Small intestine (tissue), 7 donors: ENCODE results near the gene GRIK2. TPM values are rescaled to one million over a fixed set of nuclear protein-coding genes. Genes with fewer than 3 reads are reported as not detected.

Experiments used
- DNase-seq, 2 donors: peaks; one replicate each; pipeline versions ENCODE4 v3.0.0 to v3.0.0-alpha.2; 2013
- FAIRE-seq: peaks from 2 replicates; lab custom pipeline; 2012; peaks lifted over from hg19 to GRCh38; lab: Jason Lieb, UNC
- H3K27ac ChIP-seq, 3 donors: one replicate each; pipeline ENCODE4 v1.5.1; 2013; ENCODE audit warnings: low read length in 2 of 3, mild to moderate bottlenecking in 2 of 3, control low read depth in 1 of 3, inconsistent platforms in 1 of 3, low read depth in 1 of 3, moderate library complexity in 1 of 3
- H3K27me3 ChIP-seq, 3 donors: one replicate each; pipeline ENCODE4 v1.6.1; 2013; ENCODE audit warnings: low read length in 3 of 3, inconsistent platforms in 1 of 3; ENCODE audit not compliant: control insufficient read depth in 3 of 3, insufficient read depth in 3 of 3
- H3K36me3 ChIP-seq, 3 donors: one replicate each; pipeline ENCODE4 v1.6.1; 2013; ENCODE audit warnings: low read length in 3 of 3, inconsistent platforms in 1 of 3, low read depth in 1 of 3, mild to moderate bottlenecking in 1 of 3, moderate library complexity in 1 of 3; ENCODE audit not compliant: control insufficient read depth in 3 of 3, insufficient read depth in 2 of 3
- H3K4me1 ChIP-seq, 3 donors: one replicate each; pipeline ENCODE4 v1.6.1; 2013; ENCODE audit warnings: low read length in 2 of 3, inconsistent platforms in 1 of 3, low read depth in 1 of 3, mild to moderate bottlenecking in 1 of 3, moderate library complexity in 1 of 3; ENCODE audit not compliant: control insufficient read depth in 3 of 3, insufficient read depth in 2 of 3
- H3K4me3 ChIP-seq, 3 donors: one replicate each; pipeline ENCODE4 v1.5.1; 2013; ENCODE audit warnings: low read length in 3 of 3, control low read depth in 1 of 3, inconsistent platforms in 1 of 3, low read depth in 1 of 3, mild to moderate bottlenecking in 1 of 3, moderate library complexity in 1 of 3
- H3K9me3 ChIP-seq, 2 donors: one replicate each; pipeline ENCODE4 v1.6.1; 2013; ENCODE audit warnings: low read depth in 1 of 2, low read length in 1 of 2; ENCODE audit not compliant: control insufficient read depth in 2 of 2, insufficient read depth in 1 of 2
- WGBS, 3 donors: extraction: QIAGEN DNeasy Blood & Tissue Kit; methylation state at CpG; one replicate each; pipeline ENCODE4 v1.1.7; 2013; 5-methylcytosine and 5-hydroxymethylcytosine counted together
- polyA plus RNA-seq, 4 donors: library from polyadenylated mRNA; stranded (reverse) in 3 of 4; unstranded in 1 of 4; fragments of 200-250 nt in 3 of 4; fragments of 120-200 nt in 1 of 4; gene quantifications; one replicate each; pipeline versions ENCODE4 v1.2.1 to v1.2.3, GENCODE V29; 2013
- donor health status: healthy with polysubstance abuse.
- donor health status: control.
- donor health status: control.
- donor health status: Bipolar disorder and iron deficiency.
- donor health status: healthy.

Gene GRIK2
- polyA plus RNA-seq, 4 donors = 0.27 to 1.4 (median 0.54) TPM; not detected in 1

DNA sequence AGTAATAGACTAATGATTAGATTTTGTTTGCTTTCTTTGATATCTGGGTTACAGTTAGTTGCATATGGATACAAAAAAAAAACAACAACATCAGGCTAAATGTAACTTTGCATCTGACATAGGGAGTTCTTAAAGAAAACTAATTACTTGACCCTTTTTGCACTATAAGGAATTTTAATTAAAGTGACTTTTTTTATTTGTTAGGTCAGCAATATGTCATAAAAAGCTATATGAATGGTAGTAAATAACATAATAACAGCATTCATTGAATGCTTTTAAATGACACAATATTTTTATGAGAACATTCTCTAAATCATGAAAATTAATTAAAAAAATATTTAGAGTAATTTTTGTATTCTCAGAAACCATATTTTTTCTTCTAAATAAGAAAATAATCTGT is 183.6 kb downstream of the GRIK2 start:
- FAIRE-seq (no peak), DNase-seq (no peak)
- H3K4me1 ChIP-seq = no peaks in the 10 kb centered on the region
- H3K9me3 ChIP-seq = no peaks in the 10 kb centered on the region
- H3K27me3 ChIP-seq = no peaks in the 10 kb centered on the region
- H3K36me3 ChIP-seq = no peaks in the 10 kb centered on the region
- no peak overlapping the region for H3K4me3 ChIP-seq
- H3K27ac ChIP-seq = no peak overlapping the region

DNA sequence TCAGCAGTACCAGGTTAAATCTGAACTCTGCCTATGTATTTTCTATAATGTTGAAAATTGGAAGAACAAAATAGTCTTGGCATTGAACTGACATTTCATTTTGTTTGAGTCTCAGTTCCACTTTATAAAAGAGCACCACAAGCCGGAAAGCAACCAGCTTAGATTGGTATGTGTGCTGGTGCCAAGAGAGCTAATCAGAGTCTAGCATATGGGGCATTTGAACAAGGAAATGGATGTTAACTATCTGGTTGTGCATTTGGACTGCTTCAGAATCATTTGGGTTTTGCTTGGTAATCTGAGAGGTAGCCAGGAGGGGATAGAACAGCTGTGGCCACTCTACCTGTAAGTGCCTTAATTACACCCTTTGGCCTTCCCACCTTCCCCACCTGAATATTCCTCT is 184.8 kb downstream of the GRIK2 start:
- 77 to 87% (median 85%) methylated on average over 1 of the region's 1 CpG for whole genome bisulfite sequencing, 3 donors
- H3K4me1 ChIP-seq = no peaks in the 10 kb centered on the region
- H3K27ac ChIP-seq = no peak overlapping the region
- H3K36me3 ChIP-seq = no peaks in the 10 kb centered on the region
- no peaks in the 10 kb centered on the region for H3K27me3 ChIP-seq
- no peak for DNase-seq
- FAIRE-seq = no peak
- H3K9me3 ChIP-seq = no peaks in the 10 kb centered on the region
- no peak overlapping the region for H3K4me3 ChIP-seq

DNA sequence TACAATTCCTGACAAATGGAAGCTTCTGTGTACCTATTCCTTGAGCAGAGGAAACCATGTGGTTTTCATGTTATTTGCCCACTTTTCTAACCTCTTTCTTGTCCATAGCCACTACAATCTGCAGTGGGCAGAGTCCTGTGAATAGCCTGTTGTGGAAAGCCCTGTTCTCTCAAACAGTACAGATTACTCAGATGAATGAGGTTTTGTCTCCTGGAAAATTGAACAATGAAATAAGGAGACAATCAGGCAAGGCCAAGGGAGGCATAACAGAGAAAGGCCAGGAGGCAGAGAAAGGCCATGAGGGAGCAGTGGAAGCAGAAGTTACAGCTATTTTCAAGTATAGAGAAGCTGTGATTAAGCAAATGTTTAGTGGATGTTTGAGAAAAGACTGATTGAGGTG is 189.3 kb downstream of the GRIK2 start:
- Histone ChIP-seq H3K4me3 (no peak overlapping the region), H3K27ac (no peak overlapping the region), H3K9me3 (no peaks in the 10 kb centered on the region), H3K4me1 (no peaks in the 10 kb centered on the region), H3K36me3 (no peaks in the 10 kb centered on the region), H3K27me3 (no peaks in the 10 kb centered on the region)
- DNase-seq (no peak), FAIRE-seq (no peak)

DNA sequence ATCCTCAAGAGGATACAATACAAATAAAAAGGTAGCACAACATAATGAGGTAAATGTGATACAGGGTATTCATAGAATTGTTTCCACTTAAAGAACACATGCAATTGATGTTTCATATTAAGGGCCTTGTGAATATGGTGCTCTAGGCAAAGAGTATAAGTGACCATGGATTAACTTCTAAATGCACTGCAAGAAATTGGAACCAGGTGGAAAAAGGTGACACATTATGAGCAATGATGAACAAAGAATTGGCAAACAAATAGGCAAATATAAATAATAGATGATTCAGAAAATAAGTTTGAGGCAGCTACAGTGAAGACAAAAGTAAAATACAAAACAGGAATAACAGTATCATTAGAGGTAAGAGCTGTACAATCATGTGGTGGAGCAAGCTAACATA is 192.0 kb downstream of the GRIK2 start:
- Histone ChIP-seq H3K27me3 (no peaks in the 10 kb centered on the region), H3K4me1 (no peaks in the 10 kb centered on the region), H3K4me3 (no peak overlapping the region), H3K9me3 (no peaks in the 10 kb centered on the region), H3K36me3 (no peaks in the 10 kb centered on the region), H3K27ac (no peak overlapping the region)
- FAIRE-seq (no peak), DNase-seq (no peak)

DNA sequence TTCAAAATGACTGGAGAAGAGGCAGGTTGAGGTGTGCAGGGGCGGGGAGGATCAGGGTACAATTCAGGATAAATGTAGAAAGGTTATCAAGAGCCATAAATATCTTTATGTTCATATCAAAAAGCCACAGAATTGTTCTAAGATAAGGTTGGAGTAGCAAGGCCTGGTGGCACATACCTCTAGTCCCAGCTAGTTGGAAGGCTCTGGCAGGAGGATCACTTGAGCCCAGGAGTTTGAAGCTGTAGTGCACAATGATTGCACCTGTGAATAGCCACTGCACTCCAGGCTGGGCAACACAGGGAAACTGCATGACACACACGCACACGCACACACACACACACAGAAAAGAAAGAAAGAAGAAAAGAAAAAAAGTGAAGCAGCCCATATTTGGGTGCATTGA is 194.8 kb downstream of the GRIK2 start:
- Histone ChIP-seq H3K9me3 (no peaks in the 10 kb centered on the region), H3K36me3 (no peaks in the 10 kb centered on the region), H3K27ac (no peak overlapping the region), H3K27me3 (no peaks in the 10 kb centered on the region), H3K4me1 (no peaks in the 10 kb centered on the region), H3K4me3 (no peak overlapping the region)
- 52 to 70% (median 60%) methylated on average over 3 of the region's 3 CpGs for WGBS, 3 donors
- FAIRE-seq = no peak
- DNase-seq = no peak

DNA sequence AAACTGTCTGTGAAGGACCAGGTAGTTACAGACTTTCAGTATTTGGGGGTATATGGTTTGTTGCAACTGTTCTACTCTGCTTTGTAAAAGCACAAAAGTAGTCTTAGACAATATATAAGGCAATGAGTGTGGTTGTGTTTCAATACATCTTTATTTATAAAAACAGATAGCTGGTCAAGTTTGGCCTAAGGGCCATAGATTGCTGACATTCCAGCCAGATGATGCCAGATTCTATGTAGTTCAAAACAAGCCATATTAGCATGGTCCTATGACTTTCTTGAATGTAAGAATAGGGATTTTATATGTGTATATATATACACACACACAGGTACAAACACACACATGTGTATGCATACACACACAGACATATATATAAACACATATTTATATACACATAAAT is 201.8 kb downstream of the GRIK2 start:
- Histone ChIP-seq H3K27me3 (no peaks in the 10 kb centered on the region), H3K4me3 (no peak overlapping the region), H3K9me3 (no peaks in the 10 kb centered on the region), H3K36me3 (no peaks in the 10 kb centered on the region), H3K27ac (no peak overlapping the region), H3K4me1 (no peaks in the 10 kb centered on the region)
- DNase-seq (no peak), FAIRE-seq (no peak)

DNA sequence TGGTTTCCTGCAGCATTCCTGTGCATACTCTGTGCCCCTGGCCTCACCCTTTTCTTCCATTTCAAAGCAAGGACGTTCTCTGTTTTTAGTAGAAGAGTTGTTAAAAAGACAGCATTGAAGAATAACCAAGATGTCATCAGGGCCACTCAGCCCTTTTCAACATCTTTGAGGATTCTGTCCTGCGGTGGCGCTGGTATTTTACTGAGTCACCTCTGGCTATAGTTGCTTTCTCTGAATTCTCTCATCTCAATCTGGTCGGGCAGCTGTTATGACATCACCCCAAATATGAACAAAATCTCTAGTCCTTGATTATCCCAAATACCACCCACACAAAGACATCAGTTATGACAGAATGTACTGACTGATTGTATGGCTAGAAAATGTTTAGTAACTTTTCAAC is 204.2 kb downstream of the GRIK2 start:
- no peak overlapping the region for H3K27ac ChIP-seq
- no peak overlapping the region for H3K4me3 ChIP-seq
- H3K9me3 ChIP-seq = no peaks in the 10 kb centered on the region
- 56 to 78% (median 66%) methylated on average over 4 of the region's 4 CpGs for WGBS, 3 donors
- H3K36me3 ChIP-seq = no peaks in the 10 kb centered on the region
- no peaks in the 10 kb centered on the region for H3K27me3 ChIP-seq
- no peaks in the 10 kb centered on the region for H3K4me1 ChIP-seq
- DNase-seq (no peak), FAIRE-seq (no peak)

DNA sequence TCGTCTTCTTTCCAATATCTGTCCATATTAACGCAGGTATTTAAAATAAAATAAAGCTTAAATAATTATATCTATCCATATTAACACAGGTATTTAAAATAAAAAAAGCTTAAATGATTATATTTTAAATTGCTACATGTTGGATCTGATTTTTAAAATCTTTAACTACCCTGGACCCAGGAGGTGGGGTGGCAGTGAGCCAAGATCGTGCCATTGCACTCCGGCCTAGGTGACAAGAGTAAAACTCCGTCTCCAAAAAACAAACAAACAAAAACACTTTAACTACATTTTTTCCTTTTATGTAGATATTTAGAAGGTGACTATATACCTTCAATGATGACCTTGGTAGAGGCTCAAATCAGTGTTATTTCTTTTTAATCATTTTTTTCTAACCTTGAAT is 211.9 kb downstream of the GRIK2 start:
- no peaks in the 10 kb centered on the region for H3K36me3 ChIP-seq
- no peaks in the 10 kb centered on the region for H3K9me3 ChIP-seq
- H3K4me3 ChIP-seq = no peak overlapping the region
- no peak for FAIRE-seq
- H3K27me3 ChIP-seq = no peaks in the 10 kb centered on the region
- no peak overlapping the region for H3K27ac ChIP-seq
- H3K4me1 ChIP-seq = no peaks in the 10 kb centered on the region
- DNase-seq = no peak
- 83 to 87% (median 83%) methylated on average over 5 of the region's 5 CpGs for WGBS, 3 donors

DNA sequence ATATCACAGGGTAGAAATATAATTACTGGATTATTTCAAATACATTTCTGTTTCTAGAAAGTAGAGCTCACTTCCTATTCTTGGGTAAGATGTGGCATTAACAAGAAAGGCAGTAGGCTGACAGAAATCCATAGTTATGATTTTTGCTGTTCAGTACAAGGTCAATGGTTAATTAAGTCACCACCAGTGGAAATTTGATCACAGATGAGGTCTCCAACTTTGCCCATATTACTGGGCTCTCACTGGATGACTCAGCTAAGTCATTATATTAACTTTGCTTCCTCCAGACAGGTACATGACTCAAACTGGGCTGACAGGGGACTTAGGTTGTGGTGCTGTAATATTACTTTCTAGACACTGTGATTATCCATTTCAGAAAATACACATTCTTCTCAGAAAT is 212.4 kb downstream of the GRIK2 start:
- H3K4me3 ChIP-seq = no peak overlapping the region
- H3K27me3 ChIP-seq = no peaks in the 10 kb centered on the region
- H3K9me3 ChIP-seq = no peaks in the 10 kb centered on the region
- no peak overlapping the region for H3K27ac ChIP-seq
- H3K36me3 ChIP-seq = no peaks in the 10 kb centered on the region
- no peaks in the 10 kb centered on the region for H3K4me1 ChIP-seq
- FAIRE-seq = no peak
- DNase-seq = no peak
